Stimulated activated naive B cell treated with anti-CD40 and anti-IgM and Interleukin-4, amounts not matched to agents 10 μg/mL and 1 μg/mL and 100 μg/mL, for 72 hours (primary cell): Measurements from ENCODE around the gene CREBBP.

ENCODE experiments used
- ATAC-seq, 2 donors: fragments of 150-1000 bp; cut with Tn5 transposase; replicated peaks; 2 replicates each; pipeline ENCODE4 v1.10.0; 2021; ENCODE audit warnings: moderate library complexity in 1 of 2
- DNase-seq: peaks from one replicate; pipeline ENCODE4 v3.0.0; 2021
- H3K27ac Mint-ChIP-seq: one replicate; pipeline ENCODE4 v1.8.0; 2022; ENCODE audit warnings: mild to moderate bottlenecking, mixed read lengths
- H3K27me3 Mint-ChIP-seq, 2 donors: one replicate each; pipeline ENCODE4 v1.8.0; 2022; ENCODE audit warnings: mixed read lengths in 2 of 2
- H3K36me3 Mint-ChIP-seq, 2 donors: one replicate each; pipeline ENCODE4 v1.8.0; 2022; ENCODE audit warnings: mixed read lengths in 2 of 2, mild to moderate bottlenecking in 1 of 2
- H3K4me1 Mint-ChIP-seq, 2 donors: one replicate each; pipeline ENCODE4 v1.8.0; 2022; ENCODE audit warnings: mixed read lengths in 2 of 2, mild to moderate bottlenecking in 1 of 2
- H3K4me3 Mint-ChIP-seq, 2 donors: one replicate each; pipeline ENCODE4 v1.8.0; 2022; ENCODE audit warnings: mild to moderate bottlenecking in 2 of 2, mixed read lengths in 2 of 2, moderate library complexity in 1 of 2
- H3K9me3 Mint-ChIP-seq, 2 donors: one replicate each; pipeline ENCODE4 v1.8.0; 2022; ENCODE audit warnings: mixed read lengths in 2 of 2, mild to moderate bottlenecking in 1 of 2

CREBBP gene

DNA sequence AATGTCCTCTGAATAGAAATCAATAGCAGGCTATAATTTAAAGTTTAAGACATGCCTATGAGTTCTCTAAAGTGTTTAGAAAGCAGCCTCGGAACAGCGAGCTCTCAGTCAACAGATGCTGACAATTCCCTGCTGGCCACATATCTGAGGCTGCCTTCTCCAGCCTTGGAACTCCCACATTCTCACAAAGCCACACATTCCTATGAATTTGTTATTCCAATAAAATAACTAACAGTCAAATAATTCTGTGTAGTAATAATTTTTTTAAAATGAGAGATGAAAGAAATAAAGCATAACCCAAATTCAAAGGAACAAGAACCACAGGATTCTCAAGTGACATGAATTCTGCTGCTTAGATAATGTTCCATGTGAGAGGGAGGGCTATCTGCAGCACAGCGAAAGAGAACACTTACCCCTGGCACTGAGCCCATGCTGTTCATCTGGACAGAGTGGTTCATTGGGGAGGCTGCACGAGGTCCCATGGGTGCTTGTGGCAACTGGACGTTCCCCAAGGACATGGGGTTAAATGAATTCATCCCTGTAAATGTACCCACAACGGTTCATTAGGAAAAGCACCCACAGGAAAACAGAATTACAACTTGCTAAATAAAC lies 106.3 kb downstream of the CREBBP start:
- H3K4me3 Mint-ChIP-seq: no peak overlapping the region
- peaks cover 0 to 5% of the 10 kb centered on the region in 2 donors for H3K4me1 Mint-ChIP-seq
- ATAC-seq: no peak
- no peaks in the 10 kb centered on the region for H3K9me3 Mint-ChIP-seq
- no peaks in the 10 kb centered on the region for H3K27me3 Mint-ChIP-seq
- peaks cover 33 to 46% of the 10 kb centered on the region in 2 donors for H3K36me3 Mint-ChIP-seq
- peak overlapping the region; percentile 1 for H3K27ac Mint-ChIP-seq
- no peak for DNase-seq

DNA sequence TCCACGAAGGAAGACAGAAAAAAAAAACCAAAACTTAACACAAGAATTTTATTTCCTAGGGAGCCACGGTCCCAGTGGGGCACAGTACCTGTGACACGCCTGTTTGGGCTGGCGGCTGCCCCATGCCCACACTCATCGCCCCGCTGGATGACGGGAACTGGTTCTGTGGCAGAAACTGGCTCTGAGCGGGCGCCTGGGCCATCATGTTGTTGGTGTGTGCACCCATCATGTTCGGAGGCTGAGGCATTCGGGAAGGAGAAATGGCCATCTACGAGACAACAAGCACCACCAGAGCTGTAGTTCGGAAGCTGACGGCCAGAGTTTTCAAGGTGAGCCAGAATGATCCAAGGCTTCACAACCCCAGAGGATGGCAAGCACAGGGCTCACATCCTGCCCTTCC lies 106.8 kb downstream of the CREBBP start:
- H3K4me3 Mint-ChIP-seq: no peak overlapping the region
- H3K36me3 Mint-ChIP-seq: peaks cover 33 to 51% of the 10 kb centered on the region in 2 donors
- H3K9me3 Mint-ChIP-seq: no peaks in the 10 kb centered on the region
- ATAC-seq: no peak
- peak overlapping the region; percentile 3 for H3K27ac Mint-ChIP-seq
- DNase-seq: no peak
- no peaks in the 10 kb centered on the region for H3K27me3 Mint-ChIP-seq
- peaks cover 0 to 5% of the 10 kb centered on the region in 2 donors for H3K4me1 Mint-ChIP-seq

DNA sequence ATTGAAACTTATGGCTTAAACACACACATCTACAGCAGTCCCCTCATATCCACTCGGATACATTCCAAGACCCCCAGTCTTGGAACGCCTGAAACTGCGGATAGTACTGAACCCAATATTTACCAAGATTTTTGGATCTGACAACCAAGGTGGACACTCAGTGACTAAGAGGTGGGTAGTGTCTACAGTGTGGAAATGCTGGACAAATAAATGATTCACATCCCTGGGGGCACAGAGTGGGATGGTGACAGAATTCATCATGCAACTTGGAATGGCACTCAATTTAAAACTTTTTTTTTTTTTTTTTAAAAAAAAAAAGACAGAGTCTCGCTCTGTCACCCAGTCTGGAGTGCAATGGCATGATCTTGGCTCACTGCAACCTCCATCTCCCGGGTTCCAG lies 109.0 kb downstream of the CREBBP start:
- Mint-ChIP-seq H3K27ac (no peak overlapping the region), H3K4me1 (peaks cover 11 to 12% of the 10 kb centered on the region in 2 donors), H3K9me3 (no peaks in the 10 kb centered on the region), H3K36me3 (peaks cover 37 to 62% of the 10 kb centered on the region in 2 donors), H3K27me3 (no peaks in the 10 kb centered on the region), H3K4me3 (no peak overlapping the region)
- ATAC-seq (no peak), DNase-seq (no peak)

DNA sequence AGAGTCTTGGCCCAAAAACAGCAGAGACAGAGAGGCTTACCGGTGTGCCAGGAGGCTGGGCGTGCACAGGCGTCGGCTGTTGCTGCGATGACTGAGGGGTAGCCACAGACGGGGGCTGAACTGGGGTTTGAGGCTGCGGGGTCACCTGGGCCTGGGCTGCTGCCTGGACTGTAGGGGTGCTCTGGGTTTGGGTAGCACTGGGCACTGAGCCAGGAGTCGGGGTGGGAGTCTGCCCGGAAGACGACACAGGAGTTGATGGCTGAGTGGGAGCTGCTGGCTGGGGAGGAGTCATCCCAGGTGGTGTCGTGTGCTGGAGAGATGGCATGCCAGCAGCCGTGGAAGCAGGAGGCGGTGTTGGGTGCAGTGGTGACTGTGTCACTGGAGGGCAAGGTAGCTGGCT lies 110.0 kb downstream of the CREBBP start:
- Mint-ChIP-seq H3K36me3 (peaks cover 30 to 53% of the 10 kb centered on the region in 2 donors), H3K4me1 (peaks cover 11 to 12% of the 10 kb centered on the region in 2 donors), H3K27ac (peak overlapping the region; percentile 79), H3K27me3 (no peaks in the 10 kb centered on the region), H3K4me3 (no peak overlapping the region), H3K9me3 (no peaks in the 10 kb centered on the region)
- no peak for DNase-seq
- no peak for ATAC-seq

GRCh38 chr16:3769942-3770341 lies 110.6 kb downstream of the CREBBP start:
- peaks cover 26 to 48% of the 10 kb centered on the region in 2 donors for H3K36me3 Mint-ChIP-seq
- H3K4me3 Mint-ChIP-seq: no peak overlapping the region
- ATAC-seq (no peak), DNase-seq (no peak)
- peaks cover 11 to 12% of the 10 kb centered on the region in 2 donors for H3K4me1 Mint-ChIP-seq
- peak overlapping the region; percentile 79 for H3K27ac Mint-ChIP-seq
- H3K9me3 Mint-ChIP-seq: no peaks in the 10 kb centered on the region
- H3K27me3 Mint-ChIP-seq: no peaks in the 10 kb centered on the region

DNA sequence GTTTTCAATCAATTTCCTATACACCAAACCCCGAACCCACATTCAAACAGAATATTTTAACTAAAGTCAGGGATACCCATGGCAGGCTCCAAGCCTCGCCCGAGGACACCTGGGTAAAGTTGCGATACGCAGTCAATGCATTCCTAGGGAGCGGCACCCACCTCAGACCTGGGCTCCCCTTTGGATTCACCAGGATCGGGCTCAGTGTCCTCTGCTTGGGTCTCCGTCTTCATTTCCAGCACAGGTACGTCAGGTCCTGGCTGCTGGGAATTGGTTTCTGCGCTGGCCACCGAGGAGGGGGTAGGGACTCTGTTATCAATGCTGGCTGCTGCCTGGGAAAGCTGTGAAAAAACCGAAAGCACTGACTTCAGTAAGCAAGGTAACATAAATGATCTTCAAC lies 111.5 kb downstream of the CREBBP start:
- no peaks in the 10 kb centered on the region for H3K9me3 Mint-ChIP-seq

GRCh38 chr16:3767333-3767986 lies 113.1 kb downstream of the CREBBP start:
- DNase-seq: no peak
- Mint-ChIP-seq H3K27me3 (no peaks in the 10 kb centered on the region), H3K4me1 (peaks cover 9 to 12% of the 10 kb centered on the region in 2 donors), H3K36me3 (peaks cover 24 to 37% of the 10 kb centered on the region in 2 donors), H3K9me3 (no peaks in the 10 kb centered on the region), H3K4me3 (peak overlapping the region in 1 of 2 donors; percentile 6), H3K27ac (peak overlapping the region; percentile 4)
- peak; percentile 46 to 60 for ATAC-seq

More for the DNA sequence above, 111.5 kb downstream of the CREBBP start:
- Mint-ChIP-seq H3K27ac (no peak overlapping the region), H3K4me3 (no peak overlapping the region), H3K4me1 (peaks cover 9 to 12% of the 10 kb centered on the region in 2 donors), H3K27me3 (no peaks in the 10 kb centered on the region), H3K36me3 (peaks cover 26 to 43% of the 10 kb centered on the region in 2 donors)
- ATAC-seq (no peak), DNase-seq (no peak)

DNA sequence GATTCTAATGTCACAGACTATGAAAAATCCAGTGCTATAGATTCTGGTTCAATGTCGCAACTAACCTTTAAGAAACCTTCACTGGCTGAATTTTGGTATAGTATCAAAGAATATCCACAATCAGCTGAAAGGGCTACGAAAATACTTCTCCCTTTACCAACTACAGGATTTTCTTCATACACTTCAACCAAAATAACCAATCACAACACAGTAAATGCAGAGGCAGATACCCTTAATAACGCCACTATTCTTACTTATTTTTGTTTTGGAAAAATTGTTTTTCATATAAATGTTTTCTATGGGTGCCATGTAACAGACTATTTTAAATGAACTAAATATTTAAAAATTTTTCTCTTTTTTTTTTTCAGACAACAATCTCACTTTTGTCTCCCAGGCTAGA lies 114.3 kb downstream of the CREBBP start:
- ATAC-seq: no peak
- Mint-ChIP-seq H3K4me1 (peaks cover 10 to 12% of the 10 kb centered on the region in 2 donors), H3K4me3 (no peak overlapping the region), H3K27me3 (no peaks in the 10 kb centered on the region), H3K27ac (peak overlapping the region; percentile 51), H3K36me3 (peaks cover 26 to 44% of the 10 kb centered on the region in 2 donors), H3K9me3 (no peaks in the 10 kb centered on the region)
- no peak for DNase-seq

DNA sequence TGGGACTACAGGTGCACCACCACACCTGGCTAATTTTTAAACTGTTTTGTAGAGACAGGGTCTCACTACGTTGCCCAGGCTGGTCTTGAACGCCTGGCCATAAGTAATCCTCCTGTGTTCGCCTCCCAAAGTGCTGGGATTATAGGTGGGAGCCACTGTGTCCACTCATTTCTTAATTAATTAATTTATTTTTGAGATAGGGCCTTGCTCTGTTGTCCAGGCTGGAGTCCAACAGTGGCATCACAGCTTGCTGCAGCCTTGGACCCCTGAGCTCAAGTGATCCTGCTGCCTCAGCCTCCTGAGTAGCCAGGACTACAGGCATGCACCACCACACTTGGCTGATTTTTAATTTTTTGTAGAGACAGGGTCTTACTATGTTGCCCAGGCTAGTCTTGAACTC lies 116.1 kb downstream of the CREBBP start:
- Mint-ChIP-seq H3K27me3 (no peaks in the 10 kb centered on the region), H3K9me3 (no peaks in the 10 kb centered on the region), H3K4me1 (peaks cover 7 to 12% of the 10 kb centered on the region in 2 donors), H3K36me3 (peaks cover 18 to 41% of the 10 kb centered on the region in 2 donors), H3K4me3 (no peak overlapping the region), H3K27ac (no peak overlapping the region)
- DNase-seq: no peak
- ATAC-seq: no peak

DNA sequence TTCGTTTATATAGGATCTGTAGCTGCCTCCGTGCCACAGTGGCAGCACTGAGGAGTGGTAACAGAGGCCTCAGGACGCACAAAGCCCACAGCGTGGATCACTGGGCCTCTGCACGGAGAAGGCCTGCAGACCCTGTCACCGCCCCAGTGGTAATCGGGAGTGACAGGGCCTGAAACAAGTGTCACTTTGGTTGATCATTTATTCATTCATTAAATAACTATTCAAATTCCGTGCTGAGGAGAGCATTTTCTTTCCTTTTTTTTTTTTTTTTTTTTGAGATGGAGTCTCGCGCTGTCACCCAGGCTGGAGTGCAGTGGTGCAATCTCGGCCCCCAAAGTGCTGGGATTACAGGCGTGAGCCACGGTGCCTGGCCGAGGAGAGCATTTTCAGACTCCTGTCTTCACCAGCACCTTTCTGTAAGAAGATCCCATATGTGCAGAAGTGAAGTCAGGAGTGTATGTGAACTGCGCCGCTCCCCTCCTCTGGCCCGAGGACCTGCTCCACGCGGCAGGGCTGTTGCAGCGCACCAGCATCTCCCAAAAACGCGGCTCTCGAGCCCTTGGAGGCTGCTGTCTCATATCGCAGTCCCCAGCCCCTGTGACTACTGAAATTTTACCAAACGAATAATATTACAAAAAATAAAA lies 118.3 kb downstream of the CREBBP start:
- peaks cover 4 to 5% of the 10 kb centered on the region in 2 donors for H3K4me1 Mint-ChIP-seq
- no peaks in the 10 kb centered on the region for H3K9me3 Mint-ChIP-seq
- peaks cover 20 to 32% of the 10 kb centered on the region in 2 donors for H3K36me3 Mint-ChIP-seq
- no peak overlapping the region for H3K27ac Mint-ChIP-seq
- no peak overlapping the region for H3K4me3 Mint-ChIP-seq
- ATAC-seq (no peak), DNase-seq (no peak)
- no peaks in the 10 kb centered on the region for H3K27me3 Mint-ChIP-seq

- H3K4me3 Mint-ChIP-seq: no peak overlapping the region
- no peak overlapping the region for H3K27ac Mint-ChIP-seq
- DNase-seq (no peak), ATAC-seq (no peak)
- H3K4me1 Mint-ChIP-seq: peaks cover 0 to 1% of the 10 kb centered on the region in 2 donors
- H3K27me3 Mint-ChIP-seq: no peaks in the 10 kb centered on the region
- peaks cover 14 to 25% of the 10 kb centered on the region in 2 donors for H3K36me3 Mint-ChIP-seq
- no peaks in the 10 kb centered on the region for H3K9me3 Mint-ChIP-seq
Observed at GRCh38 chr16:3761375-3762106, 119.0 kb downstream of the CREBBP start.

DNA sequence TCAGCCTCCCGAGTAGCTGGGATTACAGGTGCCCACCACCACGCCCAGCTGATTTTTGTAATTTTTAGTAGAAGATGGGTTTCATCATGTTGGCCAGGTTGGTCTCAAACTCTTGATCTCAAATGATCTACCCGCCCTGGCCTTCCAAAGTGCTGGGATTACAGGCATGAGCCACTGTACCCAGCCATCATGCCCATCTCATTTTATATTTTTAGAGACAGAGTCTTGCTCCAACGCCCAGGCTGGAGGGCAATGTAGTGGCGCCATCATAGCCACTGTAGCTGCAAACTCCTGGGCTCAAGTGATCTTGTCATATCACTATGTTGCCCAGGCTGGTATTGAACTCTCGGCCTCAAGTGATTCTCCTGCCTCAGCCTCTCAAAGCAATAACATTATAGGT lies 120.0 kb downstream of the CREBBP start:
- no peaks in the 10 kb centered on the region for H3K9me3 Mint-ChIP-seq
- H3K36me3 Mint-ChIP-seq: peaks cover 16 to 25% of the 10 kb centered on the region in 2 donors
- H3K4me3 Mint-ChIP-seq: no peak overlapping the region
- peak overlapping the region; percentile 69 for H3K27ac Mint-ChIP-seq
- DNase-seq: no peak
- ATAC-seq: no peak
- H3K4me1 Mint-ChIP-seq: peaks cover 0 to 1% of the 10 kb centered on the region in 2 donors
- H3K27me3 Mint-ChIP-seq: no peaks in the 10 kb centered on the region

DNA sequence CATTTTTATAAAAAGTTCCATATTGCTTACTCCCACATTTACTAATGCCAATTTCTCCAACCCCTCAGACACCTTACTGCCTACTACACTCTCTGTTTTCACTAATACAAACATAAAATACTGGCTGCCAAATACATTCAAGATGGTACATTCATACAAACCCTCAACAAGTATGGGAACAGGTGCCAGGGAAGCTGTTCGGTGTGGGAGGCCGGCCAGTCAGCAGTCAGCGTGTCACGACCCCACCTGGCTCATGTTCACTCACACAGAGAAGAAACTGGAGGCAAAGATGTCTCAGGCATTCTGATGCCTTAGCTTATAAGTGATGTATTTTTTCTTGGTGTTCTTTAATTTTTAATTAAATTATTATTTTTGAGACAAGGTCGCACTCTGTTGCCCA lies 120.8 kb downstream of the CREBBP start:
- DNase-seq (no peak), ATAC-seq (no peak)
- H3K4me1 Mint-ChIP-seq: peaks cover 0 to 1% of the 10 kb centered on the region in 2 donors
- no peaks in the 10 kb centered on the region for H3K27me3 Mint-ChIP-seq
- no peaks in the 10 kb centered on the region for H3K9me3 Mint-ChIP-seq
- H3K27ac Mint-ChIP-seq: no peak overlapping the region
- no peak overlapping the region for H3K4me3 Mint-ChIP-seq
- H3K36me3 Mint-ChIP-seq: peaks cover 19 to 28% of the 10 kb centered on the region in 2 donors

GRCh38 chr16:3756113-3756512 lies 124.4 kb downstream of the CREBBP start:
- Mint-ChIP-seq H3K9me3 (no peaks in the 10 kb centered on the region), H3K4me1 (peaks cover 4 to 5% of the 10 kb centered on the region in 2 donors), H3K36me3 (peaks cover 28 to 41% of the 10 kb centered on the region in 2 donors), H3K4me3 (no peak overlapping the region), H3K27ac (no peak overlapping the region), H3K27me3 (no peaks in the 10 kb centered on the region)
- no peak for DNase-seq
- ATAC-seq: no peak
